ENCODE measurements around the gene PDE8A.

PDE8A gene

GRCh38 chr15:84953136-84953535 is 28.5 kb upstream of the PDE8A start:
- no peak for TF ChIP-seq CTCF (conservative IDR thresholded peaks at IDR 0.05)
- no peak overlapping the region for H3K27ac ChIP-seq

GRCh38 chr15:84953726-84954125 is 27.9 kb upstream of the PDE8A start:
- H3K27ac ChIP-seq = no peak overlapping the region
- TF ChIP-seq CTCF (conservative IDR thresholded peaks at IDR 0.05) = no peak

GRCh38 chr15:84955089-84955848 is 26.4 kb upstream of the PDE8A start:
- no peak overlapping the region; the same call in 1 of the 2 replicates for H3K27ac ChIP-seq
- TF ChIP-seq CTCF (conservative IDR thresholded peaks at IDR 0.05) = peak; percentile 98

- H3K27ac ChIP-seq = no peak overlapping the region
- TF ChIP-seq CTCF (conservative IDR thresholded peaks at IDR 0.05) = no peak
Measured at GRCh38 chr15:84956199-84956598, 25.5 kb upstream of the PDE8A start.

GRCh38 chr15:84960391-84961113 is 21.1 kb upstream of the PDE8A start:
- no peak overlapping the region for H3K27ac ChIP-seq
- TF ChIP-seq CTCF (conservative IDR thresholded peaks at IDR 0.05) = no peak

- TF ChIP-seq CTCF (conservative IDR thresholded peaks at IDR 0.05) = no peak
- H3K27ac ChIP-seq = no peak overlapping the region
Measured at GRCh38 chr15:84961114-84961452, 20.6 kb upstream of the PDE8A start.

GRCh38 chr15:84961707-84962106 is 19.9 kb upstream of the PDE8A start:
- H3K27ac ChIP-seq = no peak overlapping the region
- no peak for TF ChIP-seq CTCF (conservative IDR thresholded peaks at IDR 0.05)
